ENCODE measurements around the gene PARVG.

PARVG gene

GRCh38 chr22:44143579-44143978, 37.1 kb upstream of the PARVG start:
- no peak overlapping the region for H2AFZ ChIP-seq (ENCODE audit: low read depth, low read length)
- TF ChIP-seq EZH2phosphoT487 (IDR thresholded peaks at IDR 0.05; ENCODE audit: low read depth) (no peak), CTCF (IDR thresholded peaks at IDR 0.05; ENCODE audit: low read depth, low read length) (no peak)

GRCh38 chr22:44144046-44144569, 36.6 kb upstream of the PARVG start:
- Histone ChIP-seq H3K4me2 (ENCODE audit: low read length) (no peak overlapping the region), H4K20me1 (ENCODE audit: insufficient read depth, low read length) (0 out of 2 replicates have a peak, but pooled peaks cover 3% of the 10 kb centered on the region), H3K27ac (ENCODE audit: low read length) (no peak overlapping the region), H3K4me3 (ENCODE audit: low read length) (no peak overlapping the region), H3K79me2 (ENCODE audit: low read length) (no peaks in the 10 kb centered on the region), H3K9me3 (ENCODE audit: insufficient read depth, low read length) (no peaks in the 10 kb centered on the region), H3K9ac (ENCODE audit: low read length) (no peak overlapping the region), H3K27me3 (ENCODE audit: low read depth, low read length) (no peaks in the 10 kb centered on the region), H3K36me3 (replicated peaks; ENCODE audit: low read depth, low read length) (peaks cover 10% of the 10 kb centered on the region), H2AFZ (ENCODE audit: low read depth, low read length) (no peak overlapping the region), H3K4me1 (ENCODE audit: low read length) (no peaks in the 10 kb centered on the region)
- no peak for TF ChIP-seq EZH2phosphoT487 (IDR thresholded peaks at IDR 0.05; ENCODE audit: low read depth)
- no peak for TF ChIP-seq CTCF (IDR thresholded peaks at IDR 0.05; ENCODE audit: low read depth, low read length)

More at GRCh38 chr22:44143579-44143978, 37.1 kb upstream of the PARVG start:
- Histone ChIP-seq H3K79me2 (ENCODE audit: low read length) (no peaks in the 10 kb centered on the region), H3K4me2 (ENCODE audit: low read length) (no peak overlapping the region), H4K20me1 (ENCODE audit: insufficient read depth, low read length) (0 out of 2 replicates have a peak, but pooled peaks cover 3% of the 10 kb centered on the region), H3K4me1 (ENCODE audit: low read length) (no peaks in the 10 kb centered on the region), H3K4me3 (ENCODE audit: low read length) (no peak overlapping the region), H3K27ac (ENCODE audit: low read length) (no peak overlapping the region), H3K27me3 (ENCODE audit: low read depth, low read length) (no peaks in the 10 kb centered on the region), H3K9me3 (ENCODE audit: insufficient read depth, low read length) (no peaks in the 10 kb centered on the region), H3K9ac (ENCODE audit: low read length) (no peak overlapping the region), H3K36me3 (replicated peaks; ENCODE audit: low read depth, low read length) (peaks cover 15% of the 10 kb centered on the region)

GRCh38 chr22:44145544-44145943, 35.2 kb upstream of the PARVG start:
- no peak overlapping the region for H3K4me2 ChIP-seq (ENCODE audit: low read length)
- H3K4me3 ChIP-seq (ENCODE audit: low read length), result no peak overlapping the region
- H3K9me3 ChIP-seq (ENCODE audit: insufficient read depth, low read length), result no peaks in the 10 kb centered on the region
- no peak for TF ChIP-seq EZH2phosphoT487 (IDR thresholded peaks at IDR 0.05; ENCODE audit: low read depth)
- no peak for TF ChIP-seq CTCF (IDR thresholded peaks at IDR 0.05; ENCODE audit: low read depth, low read length)
- H3K27me3 ChIP-seq (ENCODE audit: low read depth, low read length), result no peaks in the 10 kb centered on the region
- no peaks in the 10 kb centered on the region for H3K79me2 ChIP-seq (ENCODE audit: low read length)
- peaks cover 9% of the 10 kb centered on the region for H3K36me3 ChIP-seq (replicated peaks; ENCODE audit: low read depth, low read length)
- no peaks in the 10 kb centered on the region for H4K20me1 ChIP-seq (ENCODE audit: insufficient read depth, low read length)
- no peaks in the 10 kb centered on the region for H3K4me1 ChIP-seq (ENCODE audit: low read length)
- no peak overlapping the region for H2AFZ ChIP-seq (ENCODE audit: low read depth, low read length)
- no peak overlapping the region for H3K27ac ChIP-seq (ENCODE audit: low read length)
- no peak overlapping the region for H3K9ac ChIP-seq (ENCODE audit: low read length)

GRCh38 chr22:44146088-44146861, 34.5 kb upstream of the PARVG start:
- no peak overlapping the region for H3K9ac ChIP-seq (ENCODE audit: low read length)
- no peak overlapping the region for H2AFZ ChIP-seq (ENCODE audit: low read depth, low read length)
- no peak overlapping the region for H3K27ac ChIP-seq (ENCODE audit: low read length)
- no peak for TF ChIP-seq EZH2phosphoT487 (IDR thresholded peaks at IDR 0.05; ENCODE audit: low read depth)
- no peak for TF ChIP-seq CTCF (IDR thresholded peaks at IDR 0.05; ENCODE audit: low read depth, low read length)
- H3K9me3 ChIP-seq (ENCODE audit: insufficient read depth, low read length), result no peaks in the 10 kb centered on the region
- H3K4me3 ChIP-seq (ENCODE audit: low read length), result no peak overlapping the region
- no peak overlapping the region for H3K4me2 ChIP-seq (ENCODE audit: low read length)
- H3K36me3 ChIP-seq (replicated peaks; ENCODE audit: low read depth, low read length), result peaks cover 9% of the 10 kb centered on the region
- H3K27me3 ChIP-seq (ENCODE audit: low read depth, low read length), result no peaks in the 10 kb centered on the region
- no peaks in the 10 kb centered on the region for H4K20me1 ChIP-seq (ENCODE audit: insufficient read depth, low read length)
- H3K4me1 ChIP-seq (ENCODE audit: low read length), result no peaks in the 10 kb centered on the region
- H3K79me2 ChIP-seq (ENCODE audit: low read length), result no peaks in the 10 kb centered on the region

Measured in OCI-LY3 (cell line).